Suprapubic skin (tissue), 4 donors: ENCODE results near the gene LTO1. TPM values are rescaled to one million over a fixed set of nuclear protein-coding genes. Genes with fewer than 3 reads are reported as not detected.

Source experiments
- DNase-seq, 2 donors: peaks; one replicate each; pipeline ENCODE4 v3.0.0-alpha.2; 2019; ENCODE audit warnings: low spot score in 2 of 2
- H3K27ac ChIP-seq: fragments of 200-600 bp; sonication (generic); one replicate; pipeline ENCODE4 v1.5.1; 2019
- H3K27me3 ChIP-seq: fragments of 200-600 bp; sonication (generic); one replicate; pipeline ENCODE4 v1.5.1; 2019
- H3K36me3 ChIP-seq: fragments of 200-600 bp; sonication (generic); one replicate; pipeline ENCODE4 v1.5.1; 2019
- H3K4me1 ChIP-seq: fragments of 200-600 bp; sonication (generic); one replicate; pipeline ENCODE4 v1.5.1; 2019
- H3K4me3 ChIP-seq: fragments of 200-600 bp; sonication (generic); one replicate; pipeline ENCODE4 v1.5.1; 2019; ENCODE audit warnings: mild to moderate bottlenecking
- H3K9me3 ChIP-seq: fragments of 200-600 bp; sonication (generic); one replicate; pipeline ENCODE4 v1.5.1; 2019
- EP300 ChIP-seq: sonication (generic); formaldehyde crosslinking; IDR thresholded peaks from one replicate; pipeline ENCODE4 v1.6.1; 2017; ENCODE audit warnings: antibody characterized with exemption
- POLR2A ChIP-seq, 2 donors: fragments of 450-650 bp; IDR thresholded peaks; one replicate each; pipeline ENCODE4 v1.6.1; 2017; ENCODE audit warnings: antibody characterized with exemption in 2 of 2, mild to moderate bottlenecking in 2 of 2, moderate library complexity in 2 of 2
- POLR2AphosphoS5 ChIP-seq, 3 donors: sonication (generic); formaldehyde crosslinking; IDR thresholded peaks; one replicate each; pipeline ENCODE4 v1.6.1; 2017; ENCODE audit warnings: antibody characterized with exemption in 3 of 3
- WGBS: methylation state at CpG from one replicate; pipeline ENCODE4 v1.1.5; 2018; 5-methylcytosine and 5-hydroxymethylcytosine counted together
- total RNA-seq, 4 donors: library from RNA; depleted of rRNA; stranded (reverse); fragments of >200 nt; gene quantifications; one replicate each; pipeline ENCODE4 v1.1.0, GENCODE V29; 2016
- TF ChIP-seq, protein P1 (sequence below), 2 donors: fragments of 200-600 bp in 1 of 2; fragments of 450-650 bp in 1 of 2; sonication (generic) in 1 of 2; IDR thresholded peaks; one replicate each; pipeline ENCODE4 v1.5.1; 2016 to 2019; ENCODE audit warnings: antibody characterized with exemption in 2 of 2, mild to moderate bottlenecking in 1 of 2, moderate library complexity in 1 of 2

Gene LTO1
- total RNA-seq, 4 donors from 2014 or later: 20.6 to 41.4 (median 22.7) TPM

DNA sequence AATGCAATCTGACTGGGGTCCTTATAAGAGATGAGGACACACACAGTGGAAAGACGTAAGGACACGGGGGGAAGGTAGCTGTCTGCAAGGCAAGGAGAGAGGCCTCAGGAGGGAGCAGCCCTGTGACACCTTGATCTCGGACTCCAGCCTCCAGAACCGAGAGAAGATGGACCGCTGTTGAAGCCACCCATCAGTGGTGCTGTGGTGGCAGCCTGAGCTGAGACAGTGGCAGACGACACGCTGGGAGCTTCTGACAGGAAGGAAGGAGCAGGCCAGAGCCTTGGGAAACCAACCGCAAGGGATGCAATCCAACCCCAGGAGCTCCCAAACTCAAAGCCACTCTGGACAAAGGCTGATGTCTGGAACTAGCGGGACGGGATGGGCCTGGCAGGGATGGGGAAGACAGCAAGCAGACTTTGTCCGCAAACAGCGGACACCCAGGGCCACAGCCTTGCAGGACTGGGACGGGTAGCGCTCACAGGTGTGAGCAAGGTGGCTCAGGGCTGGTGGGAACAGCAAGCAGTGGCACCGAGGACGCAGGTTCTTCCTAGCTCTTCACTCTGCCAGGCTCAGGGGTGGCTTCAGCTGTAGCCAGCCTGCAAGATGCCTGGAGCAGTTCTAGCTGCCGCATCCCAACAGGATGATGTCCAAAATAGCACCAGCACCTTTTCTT is 10.9 kb downstream of the LTO1 start:
- peaks cover 41% of the 10 kb centered on the region for H3K36me3 ChIP-seq
- H3K27me3 ChIP-seq: no peaks in the 10 kb centered on the region
- DNase-seq: peak; percentile 39 to 72
- no peaks in the 10 kb centered on the region for H3K9me3 ChIP-seq
- WGBS: 96% methylated on average over 17 of the region's 17 CpGs
- peaks cover 9% of the 10 kb centered on the region for H3K4me1 ChIP-seq
- no peak overlapping the region for H3K27ac ChIP-seq
- no peak for TF ChIP-seq EP300
- TF ChIP-seq, protein P1, sequence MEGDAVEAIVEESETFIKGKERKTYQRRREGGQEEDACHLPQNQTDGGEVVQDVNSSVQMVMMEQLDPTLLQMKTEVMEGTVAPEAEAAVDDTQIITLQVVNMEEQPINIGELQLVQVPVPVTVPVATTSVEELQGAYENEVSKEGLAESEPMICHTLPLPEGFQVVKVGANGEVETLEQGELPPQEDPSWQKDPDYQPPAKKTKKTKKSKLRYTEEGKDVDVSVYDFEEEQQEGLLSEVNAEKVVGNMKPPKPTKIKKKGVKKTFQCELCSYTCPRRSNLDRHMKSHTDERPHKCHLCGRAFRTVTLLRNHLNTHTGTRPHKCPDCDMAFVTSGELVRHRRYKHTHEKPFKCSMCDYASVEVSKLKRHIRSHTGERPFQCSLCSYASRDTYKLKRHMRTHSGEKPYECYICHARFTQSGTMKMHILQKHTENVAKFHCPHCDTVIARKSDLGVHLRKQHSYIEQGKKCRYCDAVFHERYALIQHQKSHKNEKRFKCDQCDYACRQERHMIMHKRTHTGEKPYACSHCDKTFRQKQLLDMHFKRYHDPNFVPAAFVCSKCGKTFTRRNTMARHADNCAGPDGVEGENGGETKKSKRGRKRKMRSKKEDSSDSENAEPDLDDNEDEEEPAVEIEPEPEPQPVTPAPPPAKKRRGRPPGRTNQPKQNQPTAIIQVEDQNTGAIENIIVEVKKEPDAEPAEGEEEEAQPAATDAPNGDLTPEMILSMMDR (IDR thresholded peaks at IDR 0.05): no peak
- no peak for TF ChIP-seq POLR2A (IDR thresholded peaks at IDR 0.05)
- no peak for TF ChIP-seq POLR2AphosphoS5 (IDR thresholded peaks at IDR 0.05)
- no peak overlapping the region for H3K4me3 ChIP-seq

DNA sequence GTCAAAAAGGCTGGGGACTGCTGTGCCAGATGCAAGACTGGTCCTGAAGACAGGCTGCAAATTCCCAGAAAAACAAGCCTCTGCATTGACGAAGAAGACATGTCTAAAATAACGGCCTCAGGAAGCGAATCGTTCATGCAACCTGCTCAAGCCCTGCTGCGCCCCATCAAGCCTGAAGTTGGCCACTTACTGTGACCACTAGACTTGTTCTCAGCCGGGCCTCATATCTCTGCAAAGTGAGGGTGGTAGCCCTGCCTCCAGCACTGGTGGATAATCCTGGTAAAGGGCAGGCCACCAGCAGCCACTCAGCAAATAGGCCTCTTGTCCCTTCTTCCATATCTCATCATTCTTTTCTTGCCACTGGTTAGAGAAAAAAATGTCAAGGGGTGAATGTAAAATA is 11.8 kb downstream of the LTO1 start:
- Histone ChIP-seq H3K4me3 (no peak overlapping the region), H3K36me3 (peaks cover 41% of the 10 kb centered on the region), H3K4me1 (peaks cover 8% of the 10 kb centered on the region), H3K27ac (no peak overlapping the region), H3K9me3 (no peaks in the 10 kb centered on the region), H3K27me3 (no peaks in the 10 kb centered on the region)
- DNase-seq: peak in 1 of 2 donors; percentile 20
- 85% methylated on average over 6 of the region's 6 CpGs for WGBS
- TF ChIP-seq POLR2A (IDR thresholded peaks at IDR 0.05) (no peak), POLR2AphosphoS5 (IDR thresholded peaks at IDR 0.05) (no peak), EP300 (no peak)
- TF ChIP-seq, protein P1 (IDR thresholded peaks at IDR 0.05): no peak

DNA sequence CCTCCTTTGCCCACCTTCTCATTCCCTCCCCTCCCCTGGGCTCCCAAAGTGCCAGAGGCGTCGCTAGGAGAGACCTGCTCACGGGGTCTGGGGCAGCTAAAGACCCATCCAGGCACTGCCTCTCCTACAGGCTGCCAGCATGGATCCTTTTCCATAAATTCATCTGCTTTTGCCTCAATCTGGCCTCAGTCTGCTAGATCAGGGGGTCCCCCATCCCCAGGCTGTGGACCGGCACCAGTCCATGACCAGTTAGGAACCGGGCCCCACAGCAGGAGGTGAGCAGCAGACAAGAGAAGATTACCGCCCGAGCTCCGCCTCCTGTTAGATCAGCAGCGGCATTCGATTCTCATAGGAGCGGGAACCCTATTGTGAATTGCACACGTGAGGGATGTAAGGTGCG is 12.3 kb downstream of the LTO1 start:
- H3K36me3 ChIP-seq: peaks cover 41% of the 10 kb centered on the region
- peak in 1 of 2 donors; percentile 45 for DNase-seq
- no peaks in the 10 kb centered on the region for H3K9me3 ChIP-seq
- H3K4me1 ChIP-seq: peaks cover 4% of the 10 kb centered on the region
- H3K27ac ChIP-seq: no peak overlapping the region
- no peaks in the 10 kb centered on the region for H3K27me3 ChIP-seq
- 95% methylated on average over 13 of the region's 13 CpGs for WGBS
- TF ChIP-seq, protein P1 (IDR thresholded peaks at IDR 0.05): no peak
- no peak for TF ChIP-seq POLR2AphosphoS5 (IDR thresholded peaks at IDR 0.05)
- no peak for TF ChIP-seq EP300
- TF ChIP-seq POLR2A (IDR thresholded peaks at IDR 0.05): no peak
- H3K4me3 ChIP-seq: no peak overlapping the region

- WGBS: 87% methylated on average over 14 of the region's 16 CpGs
- H3K4me3 ChIP-seq: no peak overlapping the region
- TF ChIP-seq EP300: no peak
- no peak for TF ChIP-seq POLR2AphosphoS5 (IDR thresholded peaks at IDR 0.05)
Measured at GRCh38 chr11:69662021-69662698, 13.0 kb downstream of the LTO1 start.

DNA sequence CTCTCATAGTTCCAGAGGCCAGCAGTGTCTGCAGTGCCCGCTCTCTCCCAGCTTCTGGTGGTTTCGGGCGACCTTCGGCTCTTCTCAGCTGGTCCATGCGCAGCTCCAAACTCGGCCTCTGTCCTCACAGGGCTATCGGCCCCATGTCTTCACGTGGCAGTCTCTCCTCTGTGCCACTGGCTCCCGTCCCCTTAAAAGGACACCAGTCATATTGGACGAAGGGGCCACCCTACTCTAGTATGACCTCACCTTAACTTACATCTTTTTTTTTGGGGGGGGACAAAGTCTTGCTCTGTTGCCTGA is 13.8 kb downstream of the LTO1 start:
- H3K27me3 ChIP-seq: no peaks in the 10 kb centered on the region
- H3K27ac ChIP-seq: no peak overlapping the region
- peaks cover 32% of the 10 kb centered on the region for H3K36me3 ChIP-seq
- DNase-seq: peak in 1 of 2 donors; percentile 25
- H3K4me3 ChIP-seq: no peak overlapping the region
- TF ChIP-seq, protein P1 (IDR thresholded peaks at IDR 0.05): no peak
- TF ChIP-seq POLR2AphosphoS5 (IDR thresholded peaks at IDR 0.05) (no peak), POLR2A (IDR thresholded peaks at IDR 0.05) (no peak), EP300 (no peak)
- no peaks in the 10 kb centered on the region for H3K9me3 ChIP-seq
- 72% methylated on average over 10 of the region's 10 CpGs for WGBS
- H3K4me1 ChIP-seq: no peaks in the 10 kb centered on the region

More at GRCh38 chr11:69662021-69662698, 13.0 kb downstream of the LTO1 start:
- no peaks in the 10 kb centered on the region for H3K27me3 ChIP-seq
- peak in 1 of 2 donors; percentile 27 for DNase-seq
- no peaks in the 10 kb centered on the region for H3K9me3 ChIP-seq
- peaks cover 40% of the 10 kb centered on the region for H3K36me3 ChIP-seq
- H3K27ac ChIP-seq: no peak overlapping the region
- H3K4me1 ChIP-seq: no peaks in the 10 kb centered on the region
